Measurements from ENCODE around the gene ATRIP.

DNA sequence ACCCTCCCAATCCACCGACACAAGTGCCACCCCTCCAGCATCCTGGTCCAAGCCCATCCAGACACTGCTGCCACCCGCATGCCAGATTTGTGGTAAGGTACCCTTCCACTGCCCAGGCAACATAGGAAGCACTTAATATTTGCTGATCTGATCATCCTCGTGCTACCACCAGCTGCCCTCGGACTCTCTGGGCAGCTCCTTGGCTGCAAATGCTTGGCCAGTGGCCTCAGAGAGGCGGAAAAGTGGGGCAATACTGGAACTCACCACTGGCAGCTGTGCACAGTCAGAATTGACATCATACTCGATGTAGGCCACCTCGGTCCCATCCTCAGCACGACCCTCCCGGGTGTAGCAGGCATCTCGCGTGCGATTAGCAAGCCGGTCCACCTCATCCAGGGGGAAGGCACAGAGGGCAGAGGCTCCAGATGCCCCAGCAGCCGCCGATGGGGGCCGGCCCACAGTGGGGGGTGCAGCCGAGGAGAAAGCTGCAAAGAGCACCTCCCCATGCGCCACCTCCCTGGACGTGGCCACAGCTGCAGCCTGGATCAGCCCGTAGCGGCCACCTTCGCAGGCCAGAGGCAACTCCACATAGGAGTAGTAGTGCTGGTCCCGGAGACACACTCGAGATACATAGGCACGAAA lies 23.2 kb upstream of the ATRIP start:
- TF ChIP-seq, protein P1, sequence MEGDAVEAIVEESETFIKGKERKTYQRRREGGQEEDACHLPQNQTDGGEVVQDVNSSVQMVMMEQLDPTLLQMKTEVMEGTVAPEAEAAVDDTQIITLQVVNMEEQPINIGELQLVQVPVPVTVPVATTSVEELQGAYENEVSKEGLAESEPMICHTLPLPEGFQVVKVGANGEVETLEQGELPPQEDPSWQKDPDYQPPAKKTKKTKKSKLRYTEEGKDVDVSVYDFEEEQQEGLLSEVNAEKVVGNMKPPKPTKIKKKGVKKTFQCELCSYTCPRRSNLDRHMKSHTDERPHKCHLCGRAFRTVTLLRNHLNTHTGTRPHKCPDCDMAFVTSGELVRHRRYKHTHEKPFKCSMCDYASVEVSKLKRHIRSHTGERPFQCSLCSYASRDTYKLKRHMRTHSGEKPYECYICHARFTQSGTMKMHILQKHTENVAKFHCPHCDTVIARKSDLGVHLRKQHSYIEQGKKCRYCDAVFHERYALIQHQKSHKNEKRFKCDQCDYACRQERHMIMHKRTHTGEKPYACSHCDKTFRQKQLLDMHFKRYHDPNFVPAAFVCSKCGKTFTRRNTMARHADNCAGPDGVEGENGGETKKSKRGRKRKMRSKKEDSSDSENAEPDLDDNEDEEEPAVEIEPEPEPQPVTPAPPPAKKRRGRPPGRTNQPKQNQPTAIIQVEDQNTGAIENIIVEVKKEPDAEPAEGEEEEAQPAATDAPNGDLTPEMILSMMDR (IDR thresholded peaks at IDR 0.05), result no peak
- no peak for TF ChIP-seq POLR2A (IDR thresholded peaks at IDR 0.05)

Measured in tibial nerve (tissue), 3 donors.